Measurements from ENCODE around the gene PLEKHH1.

Gene PLEKHH1

DNA sequence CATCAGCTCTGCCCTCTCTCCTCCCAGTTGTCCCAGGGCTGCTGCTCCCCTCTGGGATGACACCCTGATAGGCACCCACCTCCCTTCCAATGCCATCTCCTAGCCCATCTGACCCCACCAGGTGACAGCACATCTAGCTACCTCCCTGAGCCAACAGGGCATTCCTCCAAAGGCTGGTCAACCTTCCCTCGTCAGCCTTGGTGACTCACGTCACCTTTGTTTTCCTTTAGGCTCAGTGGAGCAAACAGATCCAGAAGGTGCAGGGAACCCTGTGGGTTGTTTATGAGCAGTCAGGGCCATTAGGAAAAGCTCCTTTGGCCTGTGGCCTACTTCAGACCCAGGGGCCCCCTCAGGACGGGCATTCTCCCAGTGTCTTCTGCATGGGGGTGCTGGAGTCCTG, 34.6 kb downstream of the PLEKHH1 start:
- H3K4me3 ChIP-seq (ENCODE audit: low read length): no peak overlapping the region
- H2AFZ ChIP-seq (ENCODE audit: low read depth, low read length): no peak overlapping the region
- no peaks in the 10 kb centered on the region for H3K36me3 ChIP-seq (ENCODE audit: insufficient read depth, low read length)
- H3K4me1 ChIP-seq (ENCODE audit: insufficient read depth, low read length): no peaks in the 10 kb centered on the region
- H3K9me3 ChIP-seq (ENCODE audit: low read length): no peaks in the 10 kb centered on the region
- H3K27me3 ChIP-seq (ENCODE audit: insufficient read depth, low read length): no peaks in the 10 kb centered on the region

DNA sequence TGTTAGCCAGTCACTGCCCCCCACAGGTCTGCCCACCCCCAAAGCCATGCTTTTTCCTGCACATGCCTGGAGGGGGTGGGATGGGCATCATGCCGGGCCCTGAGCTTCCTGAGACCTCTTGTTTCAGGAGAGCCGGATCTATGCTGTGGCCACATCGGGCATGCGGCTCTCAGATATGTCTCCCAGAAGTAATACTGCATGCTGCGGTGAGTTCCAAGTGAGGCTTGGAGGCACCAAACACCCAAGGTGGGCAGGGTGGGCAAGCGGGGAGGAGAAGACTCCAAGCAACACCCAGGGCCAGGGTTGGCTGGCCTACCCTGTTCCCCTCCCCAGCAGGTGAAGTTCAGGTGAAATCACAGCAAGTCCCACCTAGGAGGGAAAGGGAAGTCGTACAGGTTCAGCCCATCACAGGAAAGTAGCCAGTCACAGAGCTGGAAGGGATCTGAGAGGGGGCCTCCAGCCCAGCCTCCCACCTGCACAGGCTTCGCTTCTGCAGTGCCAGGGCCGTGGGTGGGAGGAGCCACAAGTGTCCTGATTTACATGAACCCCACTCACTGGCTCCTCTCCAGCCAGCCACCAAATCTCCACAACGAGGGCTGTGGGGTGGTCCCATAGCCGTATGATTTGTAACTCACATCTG, 36.0 kb downstream of the PLEKHH1 start:
- H2AFZ ChIP-seq (ENCODE audit: low read depth, low read length): no peak overlapping the region
- H3K36me3 ChIP-seq (ENCODE audit: insufficient read depth, low read length): peaks cover 2% of the 10 kb centered on the region
- H3K4me3 ChIP-seq (ENCODE audit: low read length): no peak overlapping the region
- no peaks in the 10 kb centered on the region for H3K27me3 ChIP-seq (ENCODE audit: insufficient read depth, low read length)
- H3K4me1 ChIP-seq (ENCODE audit: insufficient read depth, low read length): no peaks in the 10 kb centered on the region
- no peaks in the 10 kb centered on the region for H3K9me3 ChIP-seq (ENCODE audit: low read length)

DNA sequence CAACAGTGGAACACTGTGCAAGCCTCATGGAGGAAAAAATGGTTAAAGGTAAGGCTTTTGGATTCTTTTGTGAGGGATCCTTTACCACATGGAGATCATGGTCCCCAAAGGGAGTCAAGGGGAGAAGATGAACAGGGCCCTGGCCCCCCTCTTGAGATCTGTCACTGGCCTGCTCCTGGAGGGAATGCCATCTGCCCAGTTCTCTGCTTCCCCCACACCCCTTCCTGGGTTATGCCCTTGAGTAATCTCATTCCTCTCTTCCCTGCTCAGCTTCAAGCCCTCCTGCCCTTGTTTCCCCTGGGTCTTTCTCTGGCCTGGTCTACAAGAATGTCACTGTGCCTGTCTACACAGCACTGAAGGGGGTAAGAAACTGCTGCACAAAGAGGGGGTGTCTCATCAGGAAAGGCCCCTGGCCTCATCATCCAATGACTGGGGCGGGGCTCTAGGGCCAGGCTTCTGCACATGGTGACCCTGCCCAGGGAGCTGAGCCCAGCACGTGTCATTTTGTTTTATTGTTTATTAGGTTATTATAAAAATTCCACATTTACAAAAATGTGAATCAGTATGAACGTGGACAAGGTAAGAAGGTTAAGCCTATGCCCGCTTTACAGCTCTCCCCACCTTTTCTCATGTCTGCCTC, 36.7 kb downstream of the PLEKHH1 start:
- no peak overlapping the region for H2AFZ ChIP-seq (ENCODE audit: low read depth, low read length)
- no peaks in the 10 kb centered on the region for H3K9me3 ChIP-seq (ENCODE audit: low read length)
- H3K27me3 ChIP-seq (ENCODE audit: insufficient read depth, low read length): no peaks in the 10 kb centered on the region
- H3K36me3 ChIP-seq (ENCODE audit: insufficient read depth, low read length): peaks cover 4% of the 10 kb centered on the region
- H3K4me1 ChIP-seq (ENCODE audit: insufficient read depth, low read length): no peaks in the 10 kb centered on the region
- H3K4me3 ChIP-seq (ENCODE audit: low read length): no peak overlapping the region

DNA sequence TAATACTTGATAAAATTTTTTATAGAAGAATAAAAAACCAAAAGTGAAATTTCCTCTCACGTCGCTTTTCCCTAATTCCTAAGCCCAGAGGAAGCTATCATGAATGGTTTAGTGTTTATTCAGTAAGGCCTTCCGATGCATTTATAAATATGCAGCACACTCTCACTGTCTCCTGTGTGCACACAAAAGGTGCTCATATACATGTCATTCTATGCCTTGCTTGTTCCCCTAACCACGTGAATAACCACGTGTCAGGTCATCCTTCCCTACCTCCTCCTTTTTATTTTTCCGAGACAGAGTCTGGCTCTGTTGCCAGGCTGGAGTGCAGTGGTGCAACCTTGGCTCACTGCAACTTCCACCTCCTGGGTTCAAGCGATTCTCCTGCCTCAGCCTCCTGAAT, 37.4 kb downstream of the PLEKHH1 start:
- Histone ChIP-seq H3K4me3 (ENCODE audit: low read length) (no peak overlapping the region), H3K4me1 (ENCODE audit: insufficient read depth, low read length) (no peaks in the 10 kb centered on the region), H3K9me3 (ENCODE audit: low read length) (no peaks in the 10 kb centered on the region), H3K27me3 (ENCODE audit: insufficient read depth, low read length) (no peaks in the 10 kb centered on the region), H2AFZ (ENCODE audit: low read depth, low read length) (no peak overlapping the region), H3K36me3 (ENCODE audit: insufficient read depth, low read length) (peaks cover 4% of the 10 kb centered on the region)

DNA sequence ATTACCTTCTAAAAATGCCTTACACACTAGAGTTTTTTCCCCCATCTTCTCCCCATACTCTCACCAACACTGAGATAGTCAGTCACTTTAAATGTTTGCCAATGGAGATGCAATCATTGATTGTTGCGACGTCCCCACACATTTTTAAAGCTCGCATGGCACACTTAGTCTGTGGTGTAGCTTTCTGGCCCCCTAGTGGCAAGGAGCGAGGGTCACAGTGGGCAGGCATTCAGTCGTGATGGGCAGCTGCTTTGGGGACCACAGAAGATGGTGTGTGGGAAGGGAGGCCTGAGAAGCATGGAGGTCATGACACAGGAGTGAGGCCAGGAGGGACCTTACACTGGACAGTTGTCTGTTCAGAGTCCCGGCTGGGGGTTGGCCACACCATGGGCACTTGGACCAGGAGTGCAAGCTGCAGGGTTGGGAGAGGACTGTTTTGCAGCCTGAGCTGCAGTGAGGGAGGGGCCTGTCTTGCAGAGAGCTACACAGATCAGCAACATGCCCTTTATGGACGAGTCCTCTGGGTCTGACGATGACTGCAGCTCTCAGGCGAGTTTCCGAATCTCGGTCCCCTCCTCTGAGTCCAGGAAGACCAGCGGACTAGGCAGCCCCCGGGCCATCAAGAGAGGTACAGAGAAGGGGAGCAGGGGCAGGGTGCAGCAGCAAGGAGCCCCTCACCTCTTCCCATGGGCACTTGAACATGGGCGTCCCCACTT, 38.3 kb downstream of the PLEKHH1 start:
- peaks cover 7% of the 10 kb centered on the region for H3K36me3 ChIP-seq (ENCODE audit: insufficient read depth, low read length)
- H3K9me3 ChIP-seq (ENCODE audit: low read length): no peaks in the 10 kb centered on the region
- no peak overlapping the region for H2AFZ ChIP-seq (ENCODE audit: low read depth, low read length)
- no peak overlapping the region for H3K4me3 ChIP-seq (ENCODE audit: low read length)
- no peaks in the 10 kb centered on the region for H3K4me1 ChIP-seq (ENCODE audit: insufficient read depth, low read length)
- H3K27me3 ChIP-seq (ENCODE audit: insufficient read depth, low read length): no peaks in the 10 kb centered on the region

DNA sequence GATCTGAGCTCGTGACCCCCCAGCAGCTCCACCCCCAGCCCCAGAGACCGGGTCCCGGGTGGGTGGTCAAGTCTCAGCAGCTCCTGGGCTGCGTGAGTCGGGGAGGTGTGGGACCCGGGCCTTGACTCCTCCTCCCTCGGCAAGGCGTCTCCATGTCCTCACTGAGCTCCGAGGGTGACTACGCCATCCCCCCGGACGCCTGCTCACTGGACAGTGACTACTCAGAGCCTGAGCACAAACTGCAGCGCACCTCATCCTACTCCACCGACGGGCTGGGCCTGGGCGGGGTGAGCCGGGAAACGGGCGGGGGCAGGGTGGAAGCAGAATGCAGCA, 38.9 kb downstream of the PLEKHH1 start:
- Histone ChIP-seq H2AFZ (ENCODE audit: low read depth, low read length) (no peak overlapping the region), H3K36me3 (ENCODE audit: insufficient read depth, low read length) (peaks cover 7% of the 10 kb centered on the region), H3K27me3 (ENCODE audit: insufficient read depth, low read length) (no peaks in the 10 kb centered on the region), H3K9me3 (ENCODE audit: low read length) (no peaks in the 10 kb centered on the region), H3K4me1 (ENCODE audit: insufficient read depth, low read length) (no peaks in the 10 kb centered on the region), H3K4me3 (ENCODE audit: low read length) (no peak overlapping the region)

DNA sequence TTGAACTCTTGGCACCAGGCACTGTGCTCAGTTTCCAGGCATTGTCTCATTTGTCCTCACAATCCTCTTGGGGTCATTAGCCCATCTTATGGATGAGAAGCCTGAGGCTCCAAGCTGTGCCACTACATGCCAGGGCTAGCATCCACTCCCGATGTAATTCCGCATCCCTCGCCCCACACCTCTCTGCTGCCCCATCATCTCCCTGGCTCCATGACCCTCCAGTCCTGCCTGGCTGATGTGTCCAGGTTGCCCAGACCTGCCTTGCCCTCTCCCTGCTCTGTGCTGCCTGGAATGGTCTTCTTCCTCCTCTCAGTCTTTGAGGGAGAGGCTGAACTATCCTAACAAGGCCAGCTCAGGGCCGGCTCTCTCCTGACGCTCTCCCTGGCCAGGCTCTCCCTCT, 39.5 kb downstream of the PLEKHH1 start:
- H3K4me3 ChIP-seq (ENCODE audit: low read length): no peak overlapping the region
- peaks cover 7% of the 10 kb centered on the region for H3K36me3 ChIP-seq (ENCODE audit: insufficient read depth, low read length)
- H3K27me3 ChIP-seq (ENCODE audit: insufficient read depth, low read length): no peaks in the 10 kb centered on the region
- H2AFZ ChIP-seq (ENCODE audit: low read depth, low read length): no peak overlapping the region
- no peaks in the 10 kb centered on the region for H3K9me3 ChIP-seq (ENCODE audit: low read length)
- H3K4me1 ChIP-seq (ENCODE audit: insufficient read depth, low read length): no peaks in the 10 kb centered on the region

DNA sequence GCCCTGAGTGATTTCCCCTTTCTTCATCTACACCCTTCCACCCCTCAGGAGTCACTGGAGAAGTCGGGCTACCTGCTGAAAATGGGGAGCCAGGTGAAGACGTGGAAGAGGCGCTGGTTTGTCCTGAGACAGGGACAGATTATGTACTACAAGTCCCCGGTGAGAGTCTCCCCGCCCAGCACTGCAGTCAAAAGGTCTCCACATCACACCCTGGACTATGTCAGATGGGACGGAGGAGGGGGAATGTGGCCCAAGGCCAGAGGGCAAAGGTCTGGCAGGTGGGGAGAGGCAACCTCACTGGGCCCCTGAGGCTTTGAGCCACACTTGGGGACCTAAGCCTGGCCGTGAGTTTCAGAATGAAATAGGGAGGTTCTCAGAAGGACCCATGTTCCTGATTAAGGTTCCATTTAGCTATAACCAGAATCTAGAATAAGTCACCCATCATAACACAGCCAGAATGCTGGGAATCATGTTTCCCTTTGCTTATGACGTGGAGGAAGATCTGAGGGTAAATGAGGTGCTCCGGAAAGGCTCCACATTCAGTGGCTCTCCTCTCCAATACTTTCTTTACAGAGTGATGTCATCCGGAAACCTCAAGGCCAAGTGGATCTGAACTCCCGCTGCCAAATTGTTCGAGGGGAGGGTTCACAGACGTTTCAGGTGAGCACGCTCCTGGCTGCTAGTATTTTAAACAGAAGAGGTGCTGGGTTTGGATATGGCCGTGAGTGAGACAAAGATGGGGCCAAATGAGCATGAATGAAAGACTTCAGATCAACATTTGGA, 40.3 kb downstream of the PLEKHH1 start:
- no peaks in the 10 kb centered on the region for H3K27me3 ChIP-seq (ENCODE audit: insufficient read depth, low read length)
- no peak overlapping the region for H2AFZ ChIP-seq (ENCODE audit: low read depth, low read length)
- no peaks in the 10 kb centered on the region for H3K9me3 ChIP-seq (ENCODE audit: low read length)
- no peaks in the 10 kb centered on the region for H3K4me1 ChIP-seq (ENCODE audit: insufficient read depth, low read length)
- H3K36me3 ChIP-seq (ENCODE audit: insufficient read depth, low read length): peaks cover 10% of the 10 kb centered on the region
- no peak overlapping the region for H3K4me3 ChIP-seq (ENCODE audit: low read length)

DNA sequence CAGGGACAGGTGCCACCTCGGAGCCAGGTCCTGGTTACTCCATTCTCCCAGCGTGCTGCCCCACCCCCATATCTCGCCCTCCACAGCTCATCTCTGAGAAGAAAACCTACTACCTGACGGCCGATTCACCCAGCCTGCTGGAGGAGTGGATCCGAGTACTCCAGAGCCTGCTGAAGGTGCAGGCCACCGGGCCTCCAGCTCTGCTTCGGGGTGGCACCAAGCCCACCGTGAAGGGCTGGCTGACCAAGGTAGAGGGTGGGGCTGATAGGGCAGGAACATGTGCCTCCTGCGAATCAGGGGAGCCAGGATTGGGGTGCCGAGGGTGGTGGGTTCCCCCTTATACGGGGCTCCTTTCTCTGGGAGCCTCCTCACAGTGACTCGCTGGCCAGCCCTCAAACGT, 41.1 kb downstream of the PLEKHH1 start:
- Histone ChIP-seq H3K36me3 (ENCODE audit: insufficient read depth, low read length) (peaks cover 14% of the 10 kb centered on the region), H3K4me1 (ENCODE audit: insufficient read depth, low read length) (no peaks in the 10 kb centered on the region), H3K4me3 (ENCODE audit: low read length) (no peak overlapping the region), H3K9me3 (ENCODE audit: low read length) (no peaks in the 10 kb centered on the region), H2AFZ (ENCODE audit: low read depth, low read length) (no peak overlapping the region), H3K27me3 (ENCODE audit: insufficient read depth, low read length) (no peaks in the 10 kb centered on the region)

DNA sequence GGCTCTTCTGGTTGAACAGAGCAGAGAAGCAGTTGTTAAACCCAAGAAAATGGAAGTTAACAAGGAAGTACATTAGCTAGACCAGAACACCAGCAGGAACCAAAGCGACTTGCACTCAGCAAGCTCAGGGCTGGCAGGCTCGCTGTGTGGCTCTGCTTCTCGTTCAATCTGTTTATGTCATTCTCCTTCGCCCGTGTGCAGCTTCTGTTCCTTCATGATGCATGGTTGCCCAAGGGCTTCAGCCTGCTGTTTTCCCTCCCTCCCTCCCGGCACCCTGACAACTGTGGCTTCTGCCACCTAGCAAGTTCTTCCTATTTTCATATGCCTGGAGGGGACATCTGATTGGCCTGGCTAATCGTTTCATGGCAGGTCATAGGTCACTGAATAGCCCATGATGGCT, 41.7 kb downstream of the PLEKHH1 start:
- Histone ChIP-seq H3K4me1 (ENCODE audit: insufficient read depth, low read length) (no peaks in the 10 kb centered on the region), H3K9me3 (ENCODE audit: low read length) (no peaks in the 10 kb centered on the region), H2AFZ (ENCODE audit: low read depth, low read length) (no peak overlapping the region), H3K4me3 (ENCODE audit: low read length) (no peak overlapping the region), H3K36me3 (ENCODE audit: insufficient read depth, low read length) (peaks cover 17% of the 10 kb centered on the region), H3K27me3 (ENCODE audit: insufficient read depth, low read length) (no peaks in the 10 kb centered on the region)

DNA sequence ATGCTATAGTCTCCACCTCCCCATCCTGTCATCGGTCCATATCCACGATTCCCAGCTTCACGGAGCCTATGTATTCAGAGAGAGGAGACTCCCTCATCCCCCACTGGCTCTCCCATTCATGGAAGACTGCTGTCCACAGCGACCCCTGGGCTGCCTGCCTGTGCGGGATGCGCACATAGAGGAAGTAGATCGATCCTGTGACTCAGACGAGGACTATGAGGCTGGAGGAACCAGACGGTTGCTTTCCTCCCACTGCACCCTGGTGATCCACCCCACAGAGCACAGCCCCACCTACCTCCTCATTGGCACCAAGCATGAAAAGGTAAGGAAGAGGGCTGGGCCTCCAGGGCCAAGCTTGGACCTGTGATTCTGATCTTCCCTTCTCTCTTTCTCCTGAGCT, 42.6 kb downstream of the PLEKHH1 start:
- H3K27me3 ChIP-seq (ENCODE audit: insufficient read depth, low read length): no peaks in the 10 kb centered on the region
- H2AFZ ChIP-seq (ENCODE audit: low read depth, low read length): no peak overlapping the region
- H3K4me3 ChIP-seq (ENCODE audit: low read length): no peak overlapping the region
- H3K36me3 ChIP-seq (ENCODE audit: insufficient read depth, low read length): peaks cover 17% of the 10 kb centered on the region
- H3K9me3 ChIP-seq (ENCODE audit: low read length): no peaks in the 10 kb centered on the region
- H3K4me1 ChIP-seq (ENCODE audit: insufficient read depth, low read length): no peaks in the 10 kb centered on the region

DNA sequence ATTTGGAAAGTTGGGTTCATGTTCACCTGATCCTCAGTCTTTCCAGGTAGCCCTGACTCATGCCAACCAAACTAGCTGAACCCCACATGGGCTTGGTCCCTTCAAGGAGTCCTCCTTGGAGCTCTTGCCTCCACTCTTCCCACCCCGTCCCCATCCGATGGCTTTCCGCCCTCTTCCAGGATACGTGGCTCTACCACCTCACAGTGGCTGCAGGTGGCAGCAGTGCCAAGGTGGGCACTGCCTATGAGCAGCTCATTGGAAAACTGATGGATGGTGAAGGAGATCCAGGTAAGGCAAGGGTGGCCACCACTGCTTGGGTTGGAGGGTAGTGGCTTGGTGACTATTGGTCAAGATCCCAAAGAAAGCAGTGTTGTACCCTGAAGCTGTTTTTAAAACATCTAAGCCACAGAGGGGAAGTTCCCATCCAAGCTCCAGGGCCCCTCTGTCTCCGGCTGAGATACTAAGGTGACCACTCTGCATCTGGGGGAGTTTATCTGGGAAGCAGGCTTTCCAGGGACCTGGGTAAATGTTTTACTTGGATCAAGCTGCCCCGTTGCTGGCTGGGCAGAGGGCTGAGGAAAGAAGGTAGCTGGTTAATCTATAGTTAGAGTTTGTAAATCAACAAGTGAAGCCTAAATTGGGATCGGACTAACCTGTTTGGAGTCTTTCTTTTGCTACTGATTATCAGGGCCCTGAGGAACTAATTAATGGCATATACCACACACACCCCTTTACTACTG, 43.3 kb downstream of the PLEKHH1 start:
- no peak overlapping the region for H3K4me3 ChIP-seq (ENCODE audit: low read length)
- peaks cover 17% of the 10 kb centered on the region for H3K36me3 ChIP-seq (ENCODE audit: insufficient read depth, low read length)
- H3K9me3 ChIP-seq (ENCODE audit: low read length): no peaks in the 10 kb centered on the region
- no peak overlapping the region for H2AFZ ChIP-seq (ENCODE audit: low read depth, low read length)
- H3K4me1 ChIP-seq (ENCODE audit: insufficient read depth, low read length): no peaks in the 10 kb centered on the region
- no peaks in the 10 kb centered on the region for H3K27me3 ChIP-seq (ENCODE audit: insufficient read depth, low read length)
